22Rv1 (cell line): Measurements from ENCODE around the gene SERTAD3.

Experiments used
- ZFX ChIP-seq: fragments of 450-650 bp; IDR thresholded peaks from 2 replicates; pipeline ENCODE4 v1.6.1; 2017; ENCODE audit warnings: antibody characterized with exemption, borderline replicate concordance
- TF ChIP-seq, protein P1 (sequence below): fragments of 450-650 bp; IDR thresholded peaks from 2 replicates; pipeline ENCODE4 v1.5.1; 2017; ENCODE audit warnings: mild to moderate bottlenecking

DNA sequence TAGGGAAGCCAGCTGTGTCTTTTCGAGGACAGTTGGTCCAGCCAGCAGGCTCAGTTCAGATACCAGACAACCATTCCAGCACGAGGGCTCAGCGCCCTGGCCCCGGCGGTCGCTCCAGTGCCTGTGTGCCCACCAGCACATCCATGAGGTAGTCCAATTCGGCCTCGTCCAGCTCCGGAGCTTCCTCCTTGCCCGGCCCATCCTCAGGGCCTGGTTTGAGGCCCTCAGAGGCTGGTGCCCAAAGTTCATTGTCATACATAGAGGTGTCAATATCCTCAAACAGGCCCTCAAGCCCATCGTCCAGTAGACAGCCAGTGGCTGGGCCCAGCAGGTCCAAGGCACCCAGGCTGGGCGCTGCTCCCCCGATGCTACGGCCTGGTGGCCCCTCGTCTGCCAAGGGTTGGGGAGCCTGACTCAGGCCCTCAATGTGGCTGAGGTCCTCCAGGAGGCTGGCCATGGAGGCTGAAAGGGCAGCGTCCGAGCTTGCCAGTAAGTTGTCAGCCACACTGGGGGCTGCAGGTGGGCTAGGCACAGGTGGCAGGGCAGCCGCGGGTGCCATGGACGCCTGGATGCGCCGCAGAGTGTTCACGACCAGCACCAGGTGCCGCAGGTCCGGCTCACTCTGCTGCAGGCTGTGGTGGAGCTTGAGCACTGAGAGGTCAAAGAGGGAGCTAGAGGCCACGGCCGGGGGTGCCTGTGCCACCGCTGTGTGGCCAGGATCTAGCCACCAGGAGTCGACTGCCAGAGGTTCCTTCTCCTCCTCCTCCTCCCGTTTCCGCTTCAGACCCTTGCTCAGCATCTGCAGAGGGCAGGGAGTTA, 21.2 kb downstream of the SERTAD3 start:
- no peak for TF ChIP-seq ZFX
- TF ChIP-seq, protein P1, sequence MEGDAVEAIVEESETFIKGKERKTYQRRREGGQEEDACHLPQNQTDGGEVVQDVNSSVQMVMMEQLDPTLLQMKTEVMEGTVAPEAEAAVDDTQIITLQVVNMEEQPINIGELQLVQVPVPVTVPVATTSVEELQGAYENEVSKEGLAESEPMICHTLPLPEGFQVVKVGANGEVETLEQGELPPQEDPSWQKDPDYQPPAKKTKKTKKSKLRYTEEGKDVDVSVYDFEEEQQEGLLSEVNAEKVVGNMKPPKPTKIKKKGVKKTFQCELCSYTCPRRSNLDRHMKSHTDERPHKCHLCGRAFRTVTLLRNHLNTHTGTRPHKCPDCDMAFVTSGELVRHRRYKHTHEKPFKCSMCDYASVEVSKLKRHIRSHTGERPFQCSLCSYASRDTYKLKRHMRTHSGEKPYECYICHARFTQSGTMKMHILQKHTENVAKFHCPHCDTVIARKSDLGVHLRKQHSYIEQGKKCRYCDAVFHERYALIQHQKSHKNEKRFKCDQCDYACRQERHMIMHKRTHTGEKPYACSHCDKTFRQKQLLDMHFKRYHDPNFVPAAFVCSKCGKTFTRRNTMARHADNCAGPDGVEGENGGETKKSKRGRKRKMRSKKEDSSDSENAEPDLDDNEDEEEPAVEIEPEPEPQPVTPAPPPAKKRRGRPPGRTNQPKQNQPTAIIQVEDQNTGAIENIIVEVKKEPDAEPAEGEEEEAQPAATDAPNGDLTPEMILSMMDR, result no peak
